GM12878 (cell line): ENCODE results near the gene NUP214. TPM values are rescaled to one million over a fixed set of nuclear protein-coding genes. Genes with fewer than 3 reads are reported as not detected.
A peak's percentile ranks its signal among the peaks of the same experiment; 100 is the strongest.

Source experiments
- ATAC-seq: fragments of 200-7000 bp; cut with Tn5 transposase; 3 replicates; pipeline ENCODE4 v1.9.1; 2020; ENCODE audit warnings: mild to moderate bottlenecking, moderate library complexity
- BruUV-seq: library from RNA; stranded (reverse); fragments of 400-500 nt; replicated peaks from 2 replicates; lab custom pipeline; 2021; lab: Mats Ljungman, UMichigan
- CTCF ChIA-PET: fragments of 300-600 bp; sonication (Branson Sonifier 250); formaldehyde crosslinking; extraction: SDS; loops from one replicate; lab custom pipeline; 2021; ENCODE audit warnings: inconsistent platforms; lab: Yijun Ruan, JAX
- POLR2A ChIA-PET: fragments of 350-600 bp; formaldehyde crosslinking; extraction: SDS; loops from one replicate; lab custom pipeline; 2021; ENCODE audit warnings: inconsistent platforms; lab: Charles Lee
- RAD21 ChIA-PET: fragments of 300-600 bp; sonication (Branson Sonifier 250); formaldehyde crosslinking; loops from one replicate; lab custom pipeline; 2023; ENCODE audit warnings: antibody characterized with exemption; ENCODE audit not compliant: unreplicated experiment; lab: Charles Lee
- SMC1A ChIA-PET: fragments of 300-600 bp; sonication (Branson Sonifier 250); formaldehyde crosslinking; loops from one replicate; lab custom pipeline; 2023; ENCODE audit not compliant: unreplicated experiment, uncharacterized antibody; lab: Charles Lee
- DNase-seq: peaks from one replicate; pipeline ENCODE4 v3.0.0-alpha.2; 2011; ENCODE audit warnings: low read depth, low spot score
- FAIRE-seq: peaks from 3 replicates; lab custom pipeline; 2011; peaks lifted over from hg19 to GRCh38; lab: Jason Lieb, UNC
- H2AFZ ChIP-seq: 2 replicates; pipeline ENCODE4 v1.6.0; 2011; ENCODE audit warnings: low read depth, low read length, control low read depth; ENCODE audit not compliant: control insufficient read depth
- H3K27ac ChIP-seq: 2 replicates; pipeline ENCODE4 v1.5.1; 2011; ENCODE audit warnings: control low read depth; ENCODE audit not compliant: control insufficient read depth, insufficient read depth
- H3K27me3 ChIP-seq, 2 experiments: replicated peaks in 1 of 2; 2 replicates each; pipeline versions ENCODE4 v1.6.0 to v1.6.1; 2011; ENCODE audit warnings: low read length in 1 of 2; ENCODE audit not compliant: control insufficient read depth in 2 of 2, insufficient read depth in 2 of 2
- H3K36me3 ChIP-seq, 2 experiments: 2 replicates each; pipeline ENCODE4 v1.5.1; 2011; ENCODE audit warnings: low read length in 1 of 2; ENCODE audit not compliant: control insufficient read depth in 2 of 2, insufficient read depth in 2 of 2
- H3K4me1 ChIP-seq: 2 replicates; pipeline ENCODE4 v1.6.1; 2011; ENCODE audit warnings: mild to moderate bottlenecking, low read length, moderate library complexity, mixed read lengths; ENCODE audit not compliant: control insufficient read depth, insufficient read depth
- H3K4me2 ChIP-seq: 2 replicates; pipeline ENCODE4 v1.6.0; 2011; ENCODE audit warnings: control low read depth; ENCODE audit not compliant: control insufficient read depth, insufficient read depth
- H3K4me3 ChIP-seq: fragments of 200-600 bp; sonication (generic); 2 replicates; pipeline ENCODE4 v1.5.1; 2016
- H3K79me2 ChIP-seq: 2 replicates; pipeline ENCODE4 v1.6.0; 2011; ENCODE audit warnings: low read length; ENCODE audit not compliant: control insufficient read depth, insufficient read depth
- H3K9ac ChIP-seq: 2 replicates; pipeline ENCODE4 v1.8.0; 2011; ENCODE audit warnings: low read length, control low read depth, mixed read lengths; ENCODE audit not compliant: control insufficient read depth, insufficient read depth
- H3K9me3 ChIP-seq: replicated peaks from 3 replicates; pipeline ENCODE4 v1.5.1; 2011; ENCODE audit warnings: mild to moderate bottlenecking, low read length; ENCODE audit not compliant: control insufficient read depth, insufficient read depth
- H4K20me1 ChIP-seq: 2 replicates; pipeline ENCODE4 v1.6.0; 2011; ENCODE audit not compliant: control insufficient read depth, insufficient read depth
- CBFB ChIP-seq: IDR thresholded peaks from 2 replicates; pipeline ENCODE4 v1.6.1; 2016; ENCODE audit warnings: antibody characterized with exemption, low read depth
- CHD2 ChIP-seq: IDR thresholded peaks from 2 replicates; pipeline ENCODE4 v1.6.1; 2011; ENCODE audit warnings: low read depth, low read length, improper control_type of control experiment, borderline replicate concordance
- FOXK2 ChIP-seq: fragments of 450-650 bp; IDR thresholded peaks from 2 replicates; pipeline ENCODE4 v1.6.1; 2017; ENCODE audit warnings: mild to moderate bottlenecking, moderate library complexity
- MYB ChIP-seq: fragments of 150-350 bp; IDR thresholded peaks from 2 replicates; pipeline ENCODE4 v1.6.1; 2014; ENCODE audit warnings: mild to moderate bottlenecking, low read depth, low read length, borderline replicate concordance
- NBN ChIP-seq: fragments of 450-650 bp; IDR thresholded peaks from 2 replicates; pipeline ENCODE4 v1.6.1; 2016
- RELA ChIP-seq: fragments of 450-650 bp; IDR thresholded peaks from 2 replicates; pipeline ENCODE4 v1.8.0; 2014; ENCODE audit warnings: borderline replicate concordance; ENCODE audit not compliant: partially characterized antibody
- SREBF2 ChIP-seq: IDR thresholded peaks from 2 replicates; pipeline ENCODE4 v1.6.1; 2012; ENCODE audit warnings: mild to moderate bottlenecking, low read length
- SUZ12 ChIP-seq: fragments of 200-600 bp; sonication (generic); IDR thresholded peaks from one replicate; pipeline ENCODE4 v1.6.1; 2018; ENCODE audit warnings: antibody characterized with exemption, mild to moderate bottlenecking; ENCODE audit not compliant: unreplicated experiment
- ZNF274 ChIP-seq: IDR thresholded peaks from one replicate; pipeline ENCODE4 v1.8.0; 2011; ENCODE audit not compliant: insufficient read length, insufficient read depth
- ZSCAN29 ChIP-seq: fragments of 450-650 bp; IDR thresholded peaks from 2 replicates; pipeline ENCODE4 v1.6.1; 2017; ENCODE audit warnings: mild to moderate bottlenecking, moderate library complexity
- WGBS: methylation state at CpG from one replicate; pipeline ENCODE4 v1.1.6; 2016; ENCODE audit warnings: low lambda C conversion rate; ENCODE audit not compliant: insufficient replicate concordance, insufficient coverage; ENCODE audit errors: missing lambda C conversion rate; 5-methylcytosine and 5-hydroxymethylcytosine counted together
- in situ Hi-C: fragments of 300-500 bp; cut with MboI; formaldehyde crosslinking; loops from 9 replicates; pipeline ENCODE4 v1.14.3; 2018; ENCODE audit warnings: mixed read lengths
- intact Hi-C: fragments of 100-400 bp; cut with micrococcal nuclease; formaldehyde crosslinking; loops from one replicate; pipeline ENCODE4 v1.14.2; 2022; ENCODE audit not compliant: unreplicated experiment
- polyA plus RNA-seq, 11 experiments: library from polyadenylated mRNA; depleted of rRNA in 4 of 11; unstranded in 6 of 11; stranded (reverse) in 5 of 11; fragments of >200 nt; fragmentation: Nextera tagmentation in 4 of 11; fragmentation: Illumina TruSeq in 1 of 11; extraction: Ambion mirVana in 4 of 11; extraction: Trizol in 1 of 11; gene quantifications; 1 replicate in 1 of 11; 2 replicates in 10 of 11; pipeline versions ENCODE4 v1.2.1 to v1.2.3, GENCODE V29; 2011 to 2016; ENCODE audit warnings: inconsistent platforms in 2 of 11, missing spikeins in 2 of 11, low read depth in 1 of 11
- total RNA-seq, 4 experiments: library from RNA; depleted of rRNA in 3 of 4; stranded (reverse); fragments of >200 nt in 3 of 4; fragmentation: Illumina TruSeq in 1 of 4; extraction: Trizol in 1 of 4; gene quantifications; 2 replicates each; pipeline versions ENCODE4 v1.2.1 to v1.2.3, GENCODE V29; 2013 to 2021
- TF ChIP-seq, protein P1 (sequence below): fragments of 450-650 bp; IDR thresholded peaks from 2 replicates; pipeline ENCODE4 v1.6.1; 2016; ENCODE audit warnings: mild to moderate bottlenecking

NUP214 gene
- total and polyA plus RNA-seq, 10 of the 15 experiments (the other 5 are each of a cell fraction or from before 2014, with no cell fraction given), result 11.7 to 53.8 (median 17.6) TPM

- ChIA-PET RAD21 (interaction anchor here (1.2 to 1.6 kb wide), 3 partner anchors 30 to 97 kb away, joined by 4 to 5 read pairs (median 5); no protein-coding TSS in a partner anchor), SMC1A (interaction anchor here (1.1 to 1.5 kb wide), 3 partner anchors 15 to 99 kb away, joined by 3 read pairs; no protein-coding TSS in a partner anchor), CTCF (interaction anchor here (0.8 to 2.4 kb wide), 4 partner anchors 23 to 99 kb away, joined by 3 to 10 read pairs (median 8); no protein-coding TSS in a partner anchor), POLR2A (interaction anchor here (0.5 to 1.4 kb wide), 5 partner anchors 9 to 118 kb away, joined by 3 to 6 read pairs (median 3); no protein-coding TSS in a partner anchor)
- Histone ChIP-seq H3K9me3 (no peaks in the 10 kb centered on the region), H3K4me3 (no peak overlapping the region), H3K4me1 (peaks cover 3% of the 10 kb centered on the region; the same call in 1 of the 2 replicates), H3K27me3 (peaks cover 5 to 6% of the 10 kb centered on the region in 2 experiments; a peak in 3 of 4 replicates), H2AFZ (peak overlapping the region; percentile 11), H3K9ac (no peak overlapping the region), H3K36me3 (no peaks in the 10 kb centered on the region), H3K4me2 (no peak overlapping the region), H3K79me2 (peaks cover 35% of the 10 kb centered on the region), H3K27ac (no peak overlapping the region), H4K20me1 (no peaks in the 10 kb centered on the region)
- FAIRE-seq, result no peak
- WGBS, result 33% methylated on average over 10 of the region's 10 CpGs
- no TSS peak for BruUV-seq
- ATAC-seq, result no peak
- no peak for DNase-seq
- in situ Hi-C loops, result no loop called here
- intact Hi-C loops, result no loop called here
- TF ChIP-seq MYB (no peak), RELA (no peak), FOXK2 (no peak), ZNF274 (no peak), ZSCAN29 (no peak), SUZ12 (no peak), SREBF2 (no peak), CHD2 (no peak), NBN (no peak), CBFB (no peak)
- TF ChIP-seq, protein P1, sequence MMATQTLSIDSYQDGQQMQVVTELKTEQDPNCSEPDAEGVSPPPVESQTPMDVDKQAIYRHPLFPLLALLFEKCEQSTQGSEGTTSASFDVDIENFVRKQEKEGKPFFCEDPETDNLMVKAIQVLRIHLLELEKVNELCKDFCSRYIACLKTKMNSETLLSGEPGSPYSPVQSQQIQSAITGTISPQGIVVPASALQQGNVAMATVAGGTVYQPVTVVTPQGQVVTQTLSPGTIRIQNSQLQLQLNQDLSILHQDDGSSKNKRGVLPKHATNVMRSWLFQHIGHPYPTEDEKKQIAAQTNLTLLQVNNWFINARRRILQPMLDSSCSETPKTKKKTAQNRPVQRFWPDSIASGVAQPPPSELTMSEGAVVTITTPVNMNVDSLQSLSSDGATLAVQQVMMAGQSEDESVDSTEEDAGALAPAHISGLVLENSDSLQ, result no peak
Measured at GRCh38 chr9:131278702-131279111, 153.3 kb downstream of the NUP214 start.
